Measurements from ENCODE around the gene ATXN10.

The ATXN10 gene

GRCh38 chr22:45785458-45785857 lies 113.8 kb downstream of the ATXN10 start:
- TF ChIP-seq EZH2phosphoT487 (IDR thresholded peaks at IDR 0.05; ENCODE audit: borderline replicate concordance) = no peak
- no peak for TF ChIP-seq CTCF (conservative IDR thresholded peaks at IDR 0.05; ENCODE audit: low read length)
- Histone ChIP-seq H3K9ac (ENCODE audit: low read depth, low read length, poor library complexity, severe bottlenecking) (no peak overlapping the region), H3K36me3 (ENCODE audit: insufficient read depth, low read length) (no peaks in the 10 kb centered on the region; the same call in 1 of the 2 replicates), H3K27me3 (ENCODE audit: insufficient read depth, low read length, poor library complexity, severe bottlenecking) (no peaks in the 10 kb centered on the region), H3K79me2 (ENCODE audit: insufficient read depth, low read length) (peaks cover 12% of the 10 kb centered on the region; the same call in 1 of the 2 replicates), H3K4me2 (ENCODE audit: low read depth, low read length, poor library complexity, severe bottlenecking) (no peak overlapping the region), H3K9me2 (replicated peaks; ENCODE audit: low read depth, low read length) (no peaks in the 10 kb centered on the region), H2AFZ (ENCODE audit: low read length) (no peak overlapping the region), H3K9me3 (ENCODE audit: insufficient read depth, low read depth, low read length) (no peaks in the 10 kb centered on the region), H3K4me3 (ENCODE audit: low read length, poor library complexity, severe bottlenecking) (no peak overlapping the region), H3K4me1 (ENCODE audit: insufficient read depth, low read length, poor library complexity, severe bottlenecking) (no peaks in the 10 kb centered on the region), H3F3A (ENCODE audit: low read depth) (no peaks in the 10 kb centered on the region), H4K20me1 (ENCODE audit: insufficient read depth, low read length, poor library complexity, severe bottlenecking) (peaks cover 3% of the 10 kb centered on the region)

GRCh38 chr22:45786726-45787125 lies 115.1 kb downstream of the ATXN10 start:
- no peaks in the 10 kb centered on the region for H3K9me2 ChIP-seq (replicated peaks; ENCODE audit: low read depth, low read length)
- no peak overlapping the region for H3K4me3 ChIP-seq (ENCODE audit: low read length, poor library complexity, severe bottlenecking)
- H2AFZ ChIP-seq (ENCODE audit: low read length) = no peak overlapping the region
- no peak overlapping the region for H3K4me2 ChIP-seq (ENCODE audit: low read depth, low read length, poor library complexity, severe bottlenecking)
- H3K79me2 ChIP-seq (ENCODE audit: insufficient read depth, low read length) = peaks cover 12% of the 10 kb centered on the region; the same call in 1 of the 2 replicates
- H3K4me1 ChIP-seq (ENCODE audit: insufficient read depth, low read length, poor library complexity, severe bottlenecking) = no peaks in the 10 kb centered on the region
- TF ChIP-seq CTCF (conservative IDR thresholded peaks at IDR 0.05; ENCODE audit: low read length) = no peak
- TF ChIP-seq EZH2phosphoT487 (IDR thresholded peaks at IDR 0.05; ENCODE audit: borderline replicate concordance) = no peak
- H3K9me3 ChIP-seq (ENCODE audit: insufficient read depth, low read depth, low read length) = no peaks in the 10 kb centered on the region
- H3K9ac ChIP-seq (ENCODE audit: low read depth, low read length, poor library complexity, severe bottlenecking) = no peak overlapping the region
- H3K36me3 ChIP-seq (ENCODE audit: insufficient read depth, low read length) = no peaks in the 10 kb centered on the region; the same call in 1 of the 2 replicates
- peaks cover 3% of the 10 kb centered on the region for H4K20me1 ChIP-seq (ENCODE audit: insufficient read depth, low read length, poor library complexity, severe bottlenecking)
- no peaks in the 10 kb centered on the region for H3K27me3 ChIP-seq (ENCODE audit: insufficient read depth, low read length, poor library complexity, severe bottlenecking)
- no peaks in the 10 kb centered on the region for H3F3A ChIP-seq (ENCODE audit: low read depth)

- Histone ChIP-seq H3K79me2 (ENCODE audit: insufficient read depth, low read length) (peaks cover 12% of the 10 kb centered on the region; the same call in 1 of the 2 replicates), H3K36me3 (ENCODE audit: insufficient read depth, low read length) (no peaks in the 10 kb centered on the region; the same call in 1 of the 2 replicates), H4K20me1 (ENCODE audit: insufficient read depth, low read length, poor library complexity, severe bottlenecking) (peaks cover 3% of the 10 kb centered on the region), H3K9me2 (replicated peaks; ENCODE audit: low read depth, low read length) (no peaks in the 10 kb centered on the region), H3K9ac (ENCODE audit: low read depth, low read length, poor library complexity, severe bottlenecking) (no peak overlapping the region), H2AFZ (ENCODE audit: low read length) (no peak overlapping the region), H3K4me1 (ENCODE audit: insufficient read depth, low read length, poor library complexity, severe bottlenecking) (no peaks in the 10 kb centered on the region), H3K4me3 (ENCODE audit: low read length, poor library complexity, severe bottlenecking) (no peak overlapping the region), H3F3A (ENCODE audit: low read depth) (no peaks in the 10 kb centered on the region), H3K4me2 (ENCODE audit: low read depth, low read length, poor library complexity, severe bottlenecking) (no peak overlapping the region), H3K9me3 (ENCODE audit: insufficient read depth, low read depth, low read length) (no peaks in the 10 kb centered on the region), H3K27me3 (ENCODE audit: insufficient read depth, low read length, poor library complexity, severe bottlenecking) (no peaks in the 10 kb centered on the region)
- TF ChIP-seq EZH2phosphoT487 (IDR thresholded peaks at IDR 0.05; ENCODE audit: borderline replicate concordance) (no peak), CTCF (conservative IDR thresholded peaks at IDR 0.05; ENCODE audit: low read length) (no peak)
Measured at GRCh38 chr22:45787759-45788158, 116.1 kb downstream of the ATXN10 start.
